HG03095 (cell line): ENCODE measurements around the gene TAS2R8.

Experiments
- ATAC-seq: cut with Tn5 transposase; IDR thresholded peaks from one replicate; pipeline ENCODE4 v1.9.1; 2021; ENCODE audit warnings: moderate library complexity; ENCODE audit not compliant: unreplicated experiment

The TAS2R8 gene

GRCh38 chr12:10756194-10756593 is 50.9 kb downstream of the TAS2R8 start:
- ATAC-seq, result no peak
